HG03439 (cell line): ENCODE data around the gene LYPD1.

ENCODE experiments used
- ATAC-seq: cut with Tn5 transposase; IDR thresholded peaks from one replicate; pipeline ENCODE4 v1.9.1; 2021; ENCODE audit warnings: mild to moderate bottlenecking, moderate library complexity; ENCODE audit not compliant: unreplicated experiment

Gene LYPD1

DNA sequence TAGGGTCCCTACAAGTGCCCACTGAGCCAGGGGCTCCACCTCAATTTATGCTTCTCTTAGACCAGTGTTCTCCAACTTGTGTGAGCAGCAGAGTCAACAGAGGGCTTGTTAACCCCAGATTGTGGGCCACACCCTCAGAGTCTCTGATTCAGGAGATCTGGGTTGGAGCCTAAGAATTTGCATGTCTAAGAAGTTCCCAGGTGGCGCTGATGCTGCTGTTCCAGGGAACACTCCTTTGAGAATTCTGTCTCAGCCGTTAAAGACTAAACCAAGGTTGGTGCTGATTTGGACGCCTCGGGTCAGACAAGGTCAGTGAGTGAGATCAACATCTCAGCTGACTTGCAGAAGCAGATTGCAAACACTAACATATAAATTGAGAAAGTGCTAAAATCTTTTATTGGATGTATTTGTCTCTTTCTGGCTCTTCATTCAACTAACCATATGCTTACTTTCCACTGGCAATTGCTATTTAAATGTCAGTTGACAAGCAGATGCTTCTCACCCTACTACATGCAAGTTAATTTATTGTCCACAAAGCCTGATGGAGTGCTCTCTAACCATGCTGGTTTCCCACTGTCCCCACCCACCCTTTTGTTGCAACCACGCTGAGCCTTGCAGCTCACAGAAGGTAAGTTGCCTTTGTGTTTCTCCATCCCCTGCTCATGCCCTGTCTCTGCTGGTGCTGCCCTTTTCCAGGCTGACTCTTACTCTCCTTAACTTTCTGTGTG lies 31.5 kb downstream of the LYPD1 start:
- no peak for ATAC-seq

GRCh38 chr2:132636346-132636745 lies 33.7 kb downstream of the LYPD1 start:
- ATAC-seq, result no peak

GRCh38 chr2:132633635-132634034 lies 36.4 kb downstream of the LYPD1 start:
- ATAC-seq, result no peak

DNA sequence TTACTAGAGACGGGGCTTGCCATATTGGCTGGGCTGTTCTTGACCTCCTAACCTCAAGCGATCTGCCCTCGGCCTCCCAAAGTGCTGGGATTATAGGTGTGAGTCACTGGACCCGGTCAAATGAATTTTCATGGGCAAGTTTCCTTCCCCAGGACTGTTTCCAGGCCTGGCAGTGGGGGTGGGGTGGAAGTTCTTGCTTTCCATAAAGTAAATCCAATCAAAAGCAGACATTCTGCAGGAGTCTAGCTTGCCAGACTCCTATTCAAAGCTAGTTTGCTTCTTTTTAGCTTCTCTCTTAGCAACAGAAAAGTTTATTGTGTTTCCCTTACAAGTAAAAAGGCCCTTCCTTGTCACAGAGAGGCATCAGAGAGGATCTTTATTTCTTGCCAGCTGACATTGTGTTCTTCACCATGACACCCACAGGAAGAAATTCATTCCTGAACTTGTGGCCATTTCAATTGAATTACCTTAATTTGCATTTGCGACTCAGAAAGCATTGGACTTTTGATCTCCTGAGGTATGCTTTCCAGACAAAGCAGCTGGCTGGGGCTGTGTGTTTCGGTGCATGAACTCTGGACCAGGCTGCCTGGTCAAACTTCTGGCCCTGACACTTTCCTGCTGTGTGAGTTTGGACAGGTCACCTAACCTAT lies 37.9 kb downstream of the LYPD1 start:
- ATAC-seq, result no peak

GRCh38 chr2:132627536-132627935 lies 42.5 kb downstream of the LYPD1 start:
- no peak for ATAC-seq

- ATAC-seq, result no peak
These were observed 46.7 kb downstream of the LYPD1 start for GRCh38 chr2:132623096-132623839.

DNA sequence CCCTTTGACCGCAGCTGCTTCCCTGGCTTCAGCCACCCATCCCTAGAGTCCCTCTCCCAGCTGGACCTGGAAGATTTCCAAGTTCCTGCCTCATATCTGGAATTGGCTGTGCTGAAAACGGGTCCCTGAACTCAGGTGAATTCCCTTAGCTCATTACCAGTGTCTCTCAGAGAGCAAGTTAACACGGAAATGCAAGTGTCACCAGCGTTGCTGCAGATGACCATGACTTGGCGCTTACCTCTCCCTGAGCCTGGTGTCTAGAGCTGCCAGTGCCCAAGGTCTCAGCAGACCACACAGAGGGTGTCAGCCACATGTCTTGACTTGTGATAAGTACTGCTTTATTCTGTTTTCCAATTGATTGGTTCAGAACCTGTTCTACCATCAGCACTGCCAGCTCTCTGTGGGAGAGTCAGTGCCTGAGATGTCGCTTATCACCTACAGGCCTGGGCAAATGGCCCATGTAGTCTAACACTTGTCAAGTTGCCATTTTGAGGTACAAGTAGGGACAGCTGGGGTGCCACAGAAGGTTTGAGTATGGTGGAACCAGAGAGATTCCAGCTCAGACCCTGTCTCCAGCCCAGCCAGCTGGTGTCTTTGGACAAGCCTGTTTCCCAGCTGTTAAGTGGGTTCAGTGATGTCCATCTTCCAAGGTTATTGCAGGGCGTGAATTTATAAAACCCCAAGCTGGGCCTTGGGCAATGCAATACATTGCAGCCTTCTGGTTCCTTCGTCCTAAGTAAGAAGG lies 48.7 kb downstream of the LYPD1 start:
- ATAC-seq, result no peak

- no peak for ATAC-seq
These were observed 49.9 kb downstream of the LYPD1 start for GRCh38 chr2:132620115-132620514.

- no peak for ATAC-seq
These were observed 51.3 kb downstream of the LYPD1 start for GRCh38 chr2:132618734-132619133.

DNA sequence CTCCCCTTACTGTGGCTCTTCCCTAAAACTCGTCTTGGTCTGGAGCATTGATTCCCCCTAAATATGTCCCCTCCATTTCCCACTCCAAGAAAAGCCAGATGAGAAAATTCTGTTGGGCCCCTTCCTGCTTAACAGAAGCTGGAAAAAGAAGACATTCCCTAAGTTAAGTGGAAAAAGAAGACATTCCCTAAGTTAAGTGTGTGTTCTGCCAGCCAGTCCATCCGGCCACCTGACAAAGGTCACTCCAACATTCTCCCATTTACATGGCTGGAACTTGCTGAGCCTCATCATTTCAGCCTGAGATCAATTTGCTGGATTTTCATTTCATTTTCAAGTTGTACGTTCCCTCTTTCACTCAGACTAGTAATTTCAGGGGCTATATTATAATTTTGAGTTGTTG lies 52.0 kb downstream of the LYPD1 start:
- ATAC-seq, result no peak

DNA sequence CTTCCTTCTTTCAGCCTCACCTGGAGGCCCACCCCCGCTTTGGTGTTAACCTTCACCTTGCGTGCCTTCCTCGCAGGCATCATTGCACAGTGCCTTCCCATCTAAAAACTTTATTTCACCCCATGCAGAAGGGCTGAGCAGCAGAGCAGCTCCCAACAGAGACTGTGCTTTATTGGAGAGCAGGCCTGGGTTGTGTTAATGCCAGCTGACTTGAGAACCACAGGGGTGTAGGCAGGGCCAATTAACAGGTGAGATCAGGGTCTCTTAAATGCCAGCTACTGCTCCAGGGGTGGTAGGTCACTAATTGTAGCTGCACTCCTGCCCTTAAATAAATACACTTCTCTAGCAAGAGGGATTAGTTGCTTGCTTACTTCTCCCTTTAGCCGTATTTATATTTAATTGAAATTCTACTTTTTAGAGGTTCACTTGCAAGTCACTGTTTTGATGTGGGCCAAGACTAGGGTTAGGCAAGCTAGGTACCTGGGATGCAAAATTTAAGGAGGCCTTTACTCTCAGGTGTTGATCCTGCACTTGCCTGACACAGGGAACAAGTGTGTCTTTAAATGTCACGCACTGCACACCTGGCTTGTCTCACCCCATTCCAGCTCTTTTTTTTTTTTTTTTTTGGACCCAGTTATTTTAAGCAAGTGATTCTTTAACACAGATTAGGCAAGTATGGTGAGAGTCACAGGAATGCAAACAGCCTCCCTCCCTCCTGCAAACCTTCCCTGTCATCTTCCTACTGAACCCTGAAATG lies 54.5 kb downstream of the LYPD1 start:
- ATAC-seq, result no peak

DNA sequence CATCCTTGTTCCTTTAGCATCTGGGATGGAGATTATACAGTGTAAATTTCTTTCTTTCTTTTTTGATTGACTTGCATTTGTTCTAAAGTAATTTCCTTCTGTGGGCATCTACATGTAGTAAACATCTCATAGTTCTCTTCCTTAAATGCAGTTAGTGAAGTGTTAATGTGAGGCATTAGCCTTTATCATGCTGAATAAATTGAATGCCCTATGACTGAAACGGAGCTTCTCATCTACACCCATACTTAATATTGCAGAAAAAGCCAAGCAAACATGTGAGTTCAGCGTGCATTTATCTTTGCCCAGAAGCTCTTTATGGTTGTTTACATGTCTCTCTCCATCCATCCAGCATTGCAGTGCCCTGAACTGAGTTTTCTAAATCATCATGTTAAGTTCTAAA lies 58.3 kb downstream of the LYPD1 start:
- ATAC-seq, result no peak

DNA sequence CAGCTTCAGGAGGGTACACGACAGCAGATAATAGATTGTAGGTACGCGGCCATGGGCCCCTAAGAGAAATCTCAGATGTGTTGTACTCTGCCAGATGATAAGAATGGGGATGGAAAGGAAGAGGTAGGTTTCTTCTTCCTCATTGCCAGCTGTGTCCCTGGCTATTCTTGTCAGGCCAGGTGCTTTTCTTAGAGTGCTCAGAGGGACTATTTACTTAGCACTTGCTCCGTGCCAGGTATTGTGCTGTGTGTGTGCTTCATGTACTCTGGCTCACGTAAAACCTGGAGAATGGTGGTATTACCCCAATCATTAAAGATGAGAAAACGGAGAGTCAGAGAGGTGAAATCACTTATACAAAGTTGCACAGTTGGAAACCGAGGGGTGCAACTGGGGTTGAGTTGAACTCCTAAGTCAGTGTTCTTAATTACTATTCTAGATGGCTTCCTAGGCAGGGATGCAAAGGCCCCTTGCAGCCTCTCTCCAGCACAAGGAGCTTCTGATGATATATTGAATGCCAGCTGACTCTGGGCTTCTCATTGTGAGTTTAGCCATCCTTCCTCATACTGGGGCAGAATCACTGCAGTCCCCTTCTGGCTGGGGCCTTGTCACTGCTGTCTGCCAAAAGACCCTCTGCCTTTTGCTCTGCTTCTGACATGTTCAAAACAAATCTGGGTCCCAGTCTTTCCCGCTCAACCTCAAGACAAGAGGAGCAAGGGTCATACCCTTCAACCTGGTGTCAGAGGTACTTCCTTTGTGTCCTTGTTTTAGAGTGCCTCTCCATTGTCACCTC lies 60.7 kb downstream of the LYPD1 start:
- ATAC-seq, result no peak

GRCh38 chr2:132608311-132608710 lies 61.7 kb downstream of the LYPD1 start:
- ATAC-seq, result no peak

DNA sequence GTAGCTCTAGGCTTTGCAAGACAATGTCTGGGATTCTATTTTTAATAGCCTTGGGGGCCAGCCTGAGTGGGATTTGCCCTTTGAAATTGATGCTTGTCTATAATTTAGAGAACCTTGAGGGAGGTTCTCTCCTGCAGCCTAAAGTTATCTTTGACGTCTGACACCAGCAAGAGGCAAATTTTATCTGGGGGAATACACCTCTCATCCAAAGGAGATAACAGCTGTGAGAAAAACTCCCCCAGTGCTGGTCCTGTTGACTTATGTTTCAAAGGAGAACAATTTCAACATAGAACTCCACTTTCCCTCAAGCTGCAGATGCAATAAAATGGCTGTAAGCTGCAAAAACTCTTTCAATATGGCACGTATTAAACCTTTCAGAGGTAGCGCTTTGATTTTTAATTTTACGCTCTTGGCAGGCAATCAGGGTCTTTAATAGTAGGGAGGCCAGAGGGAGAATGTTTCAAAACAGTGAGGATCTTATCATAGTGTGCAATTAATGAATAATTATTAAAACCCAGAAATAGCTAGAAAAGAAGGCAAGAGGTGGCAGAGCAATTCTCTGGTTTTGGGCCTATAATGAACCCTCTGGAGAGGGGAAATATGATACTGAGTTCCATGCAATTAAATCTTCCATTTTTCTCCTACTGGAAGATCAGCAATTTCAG lies 62.4 kb downstream of the LYPD1 start:
- ATAC-seq, result no peak

DNA sequence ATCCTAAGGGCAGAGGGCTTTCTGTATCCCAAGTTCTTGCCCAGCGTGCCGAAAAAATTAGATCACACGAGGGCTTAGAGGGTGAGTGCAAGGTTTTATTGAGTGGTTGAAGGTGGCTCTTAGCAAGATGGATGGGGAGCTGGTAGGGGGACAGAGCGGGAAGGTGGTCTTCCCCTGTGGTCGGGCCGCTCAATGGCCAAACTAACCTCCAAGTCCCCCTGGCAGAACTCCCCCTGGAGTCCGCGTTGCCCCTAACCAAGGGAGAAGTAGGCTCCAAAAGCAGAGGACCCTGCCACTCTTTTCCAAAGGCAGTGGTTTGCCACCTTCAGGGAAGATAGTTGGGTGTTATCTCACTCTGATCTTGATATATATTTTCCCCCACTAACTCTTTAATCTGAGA lies 63.4 kb downstream of the LYPD1 start:
- no peak for ATAC-seq

DNA sequence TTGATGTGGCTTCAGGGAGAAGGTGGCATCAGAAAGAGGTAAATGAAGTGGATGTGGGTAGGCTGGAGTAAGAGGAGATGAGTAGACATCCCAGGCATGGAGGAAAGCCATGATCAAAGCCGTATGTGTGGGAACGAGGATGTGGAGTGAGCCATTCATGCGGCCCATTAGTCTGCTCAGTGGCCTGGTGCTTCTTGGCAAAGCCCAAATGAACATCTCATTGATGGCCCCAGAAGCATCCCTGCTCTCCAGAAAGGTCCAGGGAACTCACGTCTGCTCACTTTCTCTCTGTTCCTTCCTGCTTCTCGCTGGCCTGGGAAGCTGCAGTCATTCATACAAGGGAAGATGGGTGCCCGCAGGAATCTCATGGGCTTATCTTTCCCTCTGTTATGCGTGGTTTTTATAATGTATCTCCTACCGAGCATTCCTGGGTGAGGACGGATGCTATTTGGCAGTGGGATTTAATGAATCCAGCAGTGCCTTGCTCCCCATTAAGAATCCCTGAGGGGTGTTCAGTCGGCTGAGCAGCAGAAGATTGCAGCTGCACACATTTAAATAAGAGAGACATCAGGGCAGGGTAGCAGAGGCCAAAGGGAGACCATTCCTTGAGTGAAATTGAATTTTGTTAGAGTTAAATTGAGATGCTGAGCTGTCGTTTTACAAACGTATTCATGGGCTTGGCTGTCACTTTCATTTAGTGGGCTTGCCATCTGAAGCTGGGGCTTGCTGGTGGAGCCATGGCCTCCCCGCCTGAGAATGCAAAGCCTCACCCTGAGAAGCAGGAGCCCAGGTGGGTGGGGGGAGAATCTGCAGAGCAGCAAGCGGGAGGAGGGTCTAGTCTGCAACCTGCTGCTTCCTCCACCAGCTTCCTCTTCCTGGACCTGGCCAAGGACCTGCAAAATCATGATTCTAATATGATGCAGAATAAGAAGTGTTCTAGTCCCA lies 64.5 kb downstream of the LYPD1 start:
- ATAC-seq, result no peak

DNA sequence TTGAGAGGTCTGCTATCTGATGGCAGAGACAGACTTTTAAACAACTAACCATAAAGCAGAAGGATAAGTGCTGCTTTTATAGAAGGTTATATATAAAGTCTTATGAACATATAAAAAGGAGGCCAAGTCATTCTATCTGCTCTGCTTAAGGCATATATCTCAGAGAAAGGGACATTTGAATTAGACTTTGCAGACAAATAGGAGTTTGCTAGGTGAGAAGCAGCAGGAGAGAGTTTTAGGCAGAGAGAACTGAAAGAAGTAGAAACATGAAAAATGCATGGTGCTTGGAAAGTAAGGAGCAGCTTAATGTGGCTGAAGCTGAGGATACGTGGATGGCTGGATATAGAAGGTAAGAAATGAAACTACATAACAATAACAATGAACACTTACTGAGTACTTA lies 65.4 kb downstream of the LYPD1 start:
- ATAC-seq, result no peak
